ENCODE measurements around the gene RBMY1A1.
"Not testable (repeated sequence)": the region's sequence is repeated elsewhere in the genome, so short reads cannot be mapped to it uniquely, and the experiment has no call there.

The RBMY1A1 gene

DNA sequence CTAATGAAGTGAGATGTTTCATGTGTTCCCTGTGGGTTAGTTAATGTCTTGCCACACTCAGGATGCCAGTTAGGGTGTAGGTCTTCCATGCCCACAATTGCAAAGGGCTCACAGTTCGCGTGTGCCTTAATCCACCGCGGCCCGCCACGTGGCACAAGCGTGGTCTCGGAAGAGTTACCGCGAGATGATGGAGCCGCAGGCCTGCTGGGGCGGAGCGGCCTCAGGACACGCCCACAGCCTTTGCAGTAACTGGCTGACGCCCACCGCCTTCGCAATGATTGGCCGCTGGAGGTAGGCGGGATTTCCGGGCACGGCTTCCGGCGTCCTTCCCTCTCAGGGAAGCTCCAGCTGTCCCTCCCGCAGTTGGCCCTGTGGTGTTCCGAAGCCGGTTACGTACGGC, at the start of gene RBMY1A1:
Gene RBMY1A1 (plus strand): TSS at position 301 of the 400 bp plus-strand sequence. CDS start 2,013 bp downstream, outside the sequence.
- not testable (repeated sequence) for DNase-seq (ENCODE audit: low read depth)

DNA sequence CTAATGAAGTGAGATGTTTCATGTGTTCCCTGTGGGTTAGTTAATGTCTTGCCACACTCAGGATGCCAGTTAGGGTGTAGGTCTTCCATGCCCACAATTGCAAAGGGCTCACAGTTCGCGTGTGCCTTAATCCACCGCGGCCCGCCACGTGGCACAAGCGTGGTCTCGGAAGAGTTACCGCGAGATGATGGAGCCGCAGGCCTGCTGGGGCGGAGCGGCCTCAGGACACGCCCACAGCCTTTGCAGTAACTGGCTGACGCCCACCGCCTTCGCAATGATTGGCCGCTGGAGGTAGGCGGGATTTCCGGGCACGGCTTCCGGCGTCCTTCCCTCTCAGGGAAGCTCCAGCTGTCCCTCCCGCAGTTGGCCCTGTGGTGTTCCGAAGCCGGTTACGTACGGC, 23.6 kb upstream of the RBMY1A1 start, which contains the start of gene RBMY1B:
Gene RBMY1B (plus strand): TSS at position 301 of the 400 bp plus-strand sequence. CDS start 2,013 bp downstream, outside the sequence.
- not testable (repeated sequence) for DNase-seq (ENCODE audit: low read depth)

DNA sequence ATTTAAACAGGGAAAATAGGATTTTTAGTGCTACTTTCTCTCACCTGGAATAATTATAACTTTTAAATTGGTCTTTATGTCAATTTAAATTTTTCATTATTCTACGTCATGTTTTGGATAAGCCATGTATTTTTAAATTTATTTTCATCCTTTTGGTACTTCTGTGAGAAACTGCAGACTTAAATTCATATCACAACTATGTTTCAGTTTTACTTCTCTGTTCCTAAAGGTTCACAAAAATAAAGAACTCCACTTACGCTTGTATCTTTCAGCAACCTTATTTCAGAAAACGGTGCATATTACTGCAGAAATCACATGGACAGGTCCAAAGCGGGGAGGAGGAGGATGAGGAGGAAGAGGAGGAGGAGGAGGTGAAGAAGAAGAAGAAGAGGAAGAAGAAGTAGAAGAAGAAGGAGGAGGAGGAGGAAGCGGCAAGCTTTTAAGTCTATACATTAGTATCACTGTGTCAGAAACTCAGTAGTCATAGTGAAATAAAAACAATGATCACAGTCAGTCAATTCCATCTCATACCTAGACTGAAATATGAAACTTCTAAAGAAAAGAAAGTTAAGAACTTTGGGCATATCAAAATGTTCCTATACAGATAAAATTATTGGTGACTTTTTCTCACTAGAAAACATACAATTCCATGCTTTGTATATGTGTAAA, 24.8 kb downstream of the RBMY1A1 start:
- not testable (repeated sequence) for DNase-seq (ENCODE audit: low read depth)

DNA sequence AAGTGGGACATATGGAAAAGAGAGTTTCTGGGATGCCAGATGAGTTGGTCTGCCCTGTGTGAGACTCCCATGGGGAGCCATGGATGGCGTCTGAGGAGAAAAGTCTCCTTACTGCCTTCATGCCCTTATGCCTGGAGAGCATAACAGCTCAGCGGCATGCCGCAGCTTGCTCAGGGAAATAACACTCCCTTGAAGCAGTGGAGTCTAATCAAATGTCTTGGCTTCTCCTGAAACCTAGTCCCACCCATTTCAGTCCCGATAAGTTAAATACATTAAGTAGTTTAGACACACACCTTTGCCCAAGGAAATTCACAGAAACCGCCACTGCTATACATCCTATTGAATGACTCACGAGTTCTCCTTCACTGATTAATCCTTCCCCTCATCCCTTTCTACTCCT, 50.8 kb downstream of the RBMY1A1 start:
- DNase-seq (ENCODE audit: low read depth) = no peak

DNA sequence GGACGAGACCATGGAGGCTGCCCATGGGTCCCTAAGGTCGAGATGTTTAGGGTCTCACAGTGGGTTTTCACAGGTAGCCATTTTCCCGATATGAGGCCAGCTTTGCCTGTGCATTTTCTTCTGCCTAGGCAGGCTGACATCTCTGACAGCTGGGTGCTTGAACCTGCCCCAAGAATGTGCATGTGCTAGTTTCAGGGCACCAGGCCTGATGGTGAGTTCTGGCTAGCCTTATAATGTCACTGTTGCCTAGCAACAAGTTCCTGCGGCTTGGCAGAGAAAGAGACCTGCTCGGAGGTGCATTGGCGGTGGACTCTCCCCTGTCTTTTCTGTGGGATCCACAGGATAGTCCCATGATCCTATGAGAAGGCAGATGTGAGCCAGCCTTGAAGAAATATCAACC, 51.8 kb downstream of the RBMY1A1 start:
- not testable (repeated sequence) for DNase-seq (ENCODE audit: low read depth)

- no peak for DNase-seq (ENCODE audit: low read depth)
These were observed 57.4 kb downstream of the RBMY1A1 start for GRCh38 chrY:21592059-21592458.

GRCh38 chrY:21596287-21596686, 61.6 kb downstream of the RBMY1A1 start:
- DNase-seq (ENCODE audit: low read depth) = not testable (repeated sequence)
